KMS-11 (cell line): ENCODE data around the gene ZMYND19.

Experiments used
- H2AFZ ChIP-seq: fragments of 200-600 bp; sonication (generic); 2 replicates; pipeline ENCODE4 v1.6.1; 2016; ENCODE audit warnings: antibody characterized with exemption, mixed run types, low read depth
- H3K27ac ChIP-seq: fragments of 200-600 bp; sonication (generic); 2 replicates; pipeline ENCODE4 v1.6.1; 2016; ENCODE audit warnings: mild to moderate bottlenecking, mixed run types
- H3K27me3 ChIP-seq: fragments of 200-600 bp; sonication (generic); 2 replicates; pipeline ENCODE4 v1.6.1; 2017; ENCODE audit warnings: mild to moderate bottlenecking, low read depth, mixed run types, moderate library complexity; ENCODE audit not compliant: insufficient read depth
- H3K36me3 ChIP-seq: fragments of 200-600 bp; sonication (generic); 2 replicates; pipeline ENCODE4 v1.6.1; 2017; ENCODE audit warnings: mild to moderate bottlenecking, mixed run types; ENCODE audit not compliant: insufficient read depth
- H3K4me1 ChIP-seq: fragments of 200-600 bp; sonication (generic); 2 replicates; pipeline ENCODE4 v1.6.1; 2016; ENCODE audit warnings: mild to moderate bottlenecking, low read depth, mixed run types; ENCODE audit not compliant: poor library complexity, severe bottlenecking
- H3K4me2 ChIP-seq: fragments of 200-600 bp; sonication (generic); 2 replicates; pipeline ENCODE4 v1.7.0; 2016; ENCODE audit warnings: mild to moderate bottlenecking, mixed run types
- H3K4me3 ChIP-seq: fragments of 200-600 bp; sonication (generic); IDR thresholded peaks from 2 replicates; pipeline ENCODE4 v1.6.1; 2017; ENCODE audit warnings: low read depth, low read length, mixed read lengths; ENCODE audit not compliant: insufficient read depth
- H3K79me2 ChIP-seq: fragments of 200-600 bp; sonication (generic); 2 replicates; pipeline ENCODE4 v1.6.1; 2016; ENCODE audit warnings: low read depth, mixed run types; ENCODE audit not compliant: insufficient read depth
- H3K9ac ChIP-seq: fragments of 200-600 bp; sonication (generic); 2 replicates; pipeline ENCODE4 v1.6.1; 2016; ENCODE audit warnings: mild to moderate bottlenecking, mixed run types
- H4K20me1 ChIP-seq: fragments of 200-600 bp; sonication (generic); 2 replicates; pipeline ENCODE4 v1.6.1; 2016; ENCODE audit warnings: mild to moderate bottlenecking, mixed run types; ENCODE audit not compliant: insufficient read depth
- TF ChIP-seq, protein P1 (sequence below): fragments of 200-600 bp; sonication (generic); conservative IDR thresholded peaks from 2 replicates; pipeline ENCODE4 v1.6.1; 2017; ENCODE audit warnings: low read depth, mild to moderate bottlenecking, antibody characterized with exemption, low read length, moderate library complexity, mixed read lengths

Gene ZMYND19

GRCh38 chr9:137550231-137550621 is 40.1 kb downstream of the ZMYND19 start, which contains the start of gene PNPLA7:
Gene PNPLA7, minus strand, starts transcription at chr9:137550402. Its CDS starts 205 bp downstream, at chr9:137550197.
- H3K36me3 ChIP-seq = no peaks in the 10 kb centered on the region
- H3K9ac ChIP-seq = no peak within 1 kb of the TSS
- peaks cover 4% of the 10 kb centered on the region for H3K4me1 ChIP-seq
- H4K20me1 ChIP-seq = no peaks in the 10 kb centered on the region
- TF ChIP-seq, protein P1, sequence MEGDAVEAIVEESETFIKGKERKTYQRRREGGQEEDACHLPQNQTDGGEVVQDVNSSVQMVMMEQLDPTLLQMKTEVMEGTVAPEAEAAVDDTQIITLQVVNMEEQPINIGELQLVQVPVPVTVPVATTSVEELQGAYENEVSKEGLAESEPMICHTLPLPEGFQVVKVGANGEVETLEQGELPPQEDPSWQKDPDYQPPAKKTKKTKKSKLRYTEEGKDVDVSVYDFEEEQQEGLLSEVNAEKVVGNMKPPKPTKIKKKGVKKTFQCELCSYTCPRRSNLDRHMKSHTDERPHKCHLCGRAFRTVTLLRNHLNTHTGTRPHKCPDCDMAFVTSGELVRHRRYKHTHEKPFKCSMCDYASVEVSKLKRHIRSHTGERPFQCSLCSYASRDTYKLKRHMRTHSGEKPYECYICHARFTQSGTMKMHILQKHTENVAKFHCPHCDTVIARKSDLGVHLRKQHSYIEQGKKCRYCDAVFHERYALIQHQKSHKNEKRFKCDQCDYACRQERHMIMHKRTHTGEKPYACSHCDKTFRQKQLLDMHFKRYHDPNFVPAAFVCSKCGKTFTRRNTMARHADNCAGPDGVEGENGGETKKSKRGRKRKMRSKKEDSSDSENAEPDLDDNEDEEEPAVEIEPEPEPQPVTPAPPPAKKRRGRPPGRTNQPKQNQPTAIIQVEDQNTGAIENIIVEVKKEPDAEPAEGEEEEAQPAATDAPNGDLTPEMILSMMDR = no peak
- H3K27ac ChIP-seq = no peak within 1 kb of the TSS
- no peaks in the 10 kb centered on the region for H3K27me3 ChIP-seq
- no peak within 1 kb of the TSS; the same call in 1 of the 2 replicates for H2AFZ ChIP-seq
- H3K4me2 ChIP-seq = peak within 1 kb of the TSS; percentile 21
- no peaks in the 10 kb centered on the region for H3K79me2 ChIP-seq
- H3K4me3 ChIP-seq = no peak within 1 kb of the TSS

DNA sequence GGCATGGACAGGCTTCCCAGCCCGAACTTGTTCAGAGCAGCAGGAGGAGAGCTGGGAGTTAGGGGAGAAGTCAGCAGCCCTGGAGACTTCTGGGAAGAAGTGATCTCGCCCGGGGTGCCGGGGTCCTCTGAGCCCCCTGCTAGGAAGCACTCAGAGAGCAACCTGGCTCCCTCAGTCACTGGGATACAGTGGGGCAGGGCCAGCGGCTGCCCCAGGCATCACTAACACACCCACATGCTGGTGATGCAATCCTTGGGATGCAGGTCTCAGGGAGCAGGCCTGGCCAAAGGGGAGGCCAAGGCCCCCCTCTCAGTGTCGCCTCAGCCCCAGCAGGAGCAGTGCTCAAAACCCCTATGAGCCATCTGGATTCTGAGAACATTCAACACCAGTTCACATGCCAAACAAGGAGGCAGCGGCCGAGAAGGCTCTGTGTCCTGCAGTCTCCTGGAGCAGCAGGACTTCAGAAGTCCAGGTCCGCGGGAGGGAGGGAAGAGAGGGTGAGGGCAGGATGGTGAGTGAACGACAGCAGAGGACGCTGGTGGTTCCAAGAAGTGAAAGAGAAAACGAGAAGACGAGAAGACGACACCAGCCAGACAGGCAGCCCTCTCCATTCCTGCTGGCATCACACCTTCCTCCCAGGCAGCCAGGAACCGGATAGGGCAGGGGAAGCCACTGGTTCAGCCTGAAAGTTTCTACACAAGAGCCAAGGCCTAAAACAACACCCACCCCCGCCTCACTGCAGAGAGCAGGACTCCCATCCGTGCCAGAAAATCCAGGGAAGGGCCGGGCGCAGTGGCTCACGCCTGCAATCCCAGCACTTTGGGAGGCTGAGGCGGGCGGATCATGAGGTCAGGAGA is 42.4 kb downstream of the ZMYND19 start:
- H4K20me1 ChIP-seq = no peaks in the 10 kb centered on the region

GRCh38 chr9:137545123-137545522 is 45.2 kb downstream of the ZMYND19 start:
- Histone ChIP-seq H3K27ac (no peak overlapping the region), H3K4me2 (no peak overlapping the region), H3K4me3 (no peak overlapping the region), H2AFZ (no peak overlapping the region), H3K9ac (no peak overlapping the region), H4K20me1 (no peaks in the 10 kb centered on the region), H3K4me1 (peaks cover 4% of the 10 kb centered on the region), H3K79me2 (no peaks in the 10 kb centered on the region), H3K36me3 (no peaks in the 10 kb centered on the region), H3K27me3 (no peaks in the 10 kb centered on the region)
- TF ChIP-seq, protein P1 = no peak

More for the DNA sequence above, 42.4 kb downstream of the ZMYND19 start:
- H3K4me2 ChIP-seq = no peak overlapping the region
- peaks cover 4% of the 10 kb centered on the region for H3K4me1 ChIP-seq
- no peak overlapping the region for H3K27ac ChIP-seq
- no peak overlapping the region for H2AFZ ChIP-seq
- H3K27me3 ChIP-seq = no peaks in the 10 kb centered on the region
- TF ChIP-seq, protein P1 = no peak
- no peaks in the 10 kb centered on the region for H3K79me2 ChIP-seq
- no peaks in the 10 kb centered on the region for H3K36me3 ChIP-seq
- no peak overlapping the region for H3K4me3 ChIP-seq
- no peak overlapping the region for H3K9ac ChIP-seq

DNA sequence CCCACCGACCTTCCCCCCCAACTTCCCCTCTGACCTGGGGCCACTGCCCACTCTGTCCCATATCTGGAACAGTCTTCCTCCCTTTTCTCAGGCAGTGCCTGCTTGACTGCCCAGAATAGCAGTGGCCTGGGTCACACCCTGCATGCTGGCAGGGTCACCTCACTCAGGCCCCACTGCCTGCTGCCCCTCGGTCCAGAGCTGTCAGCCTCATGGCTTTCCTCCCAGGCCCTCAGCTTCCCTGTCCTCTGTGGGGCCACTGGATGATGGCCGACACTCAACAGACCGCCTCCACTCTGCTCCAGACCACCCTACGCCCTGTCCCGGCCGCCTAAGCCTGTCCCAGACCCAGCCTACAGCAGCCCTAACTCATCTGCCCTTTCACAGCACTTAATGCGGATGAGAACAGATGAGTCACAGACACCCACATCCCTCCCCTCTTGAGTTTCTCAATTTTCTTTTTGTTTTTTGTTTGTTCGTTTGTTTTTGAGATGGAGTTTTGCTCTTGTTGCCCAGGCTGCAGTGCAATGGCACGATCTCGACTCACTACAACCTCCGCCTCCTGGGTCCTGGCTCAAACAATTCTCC is 46.0 kb downstream of the ZMYND19 start:
- H4K20me1 ChIP-seq = no peaks in the 10 kb centered on the region

More for the DNA sequence above, 46.0 kb downstream of the ZMYND19 start:
- Histone ChIP-seq H3K4me3 (no peak overlapping the region), H3K4me2 (no peak overlapping the region), H3K36me3 (no peaks in the 10 kb centered on the region), H3K9ac (no peak overlapping the region), H2AFZ (no peak overlapping the region), H3K4me1 (no peaks in the 10 kb centered on the region), H3K27me3 (no peaks in the 10 kb centered on the region), H3K27ac (no peak overlapping the region), H3K79me2 (no peaks in the 10 kb centered on the region)
- TF ChIP-seq, protein P1 = no peak
